Ascending aorta (tissue), 2 donors: ENCODE results near the gene SCGB1C2. TPM values are rescaled to one million over a fixed set of nuclear protein-coding genes. Genes with fewer than 3 reads are reported as not detected.

Experiments
- DNase-seq, 2 donors: peaks; one replicate each; pipeline ENCODE4 v3.0.0-alpha.2; 2019; ENCODE audit warnings: low spot score in 2 of 2
- H3K27ac ChIP-seq, 2 donors: fragments of 200-600 bp; sonication (generic); one replicate each; pipeline ENCODE4 v1.5.1; 2016 to 2017; ENCODE audit warnings: mild to moderate bottlenecking in 1 of 2
- H3K27me3 ChIP-seq: fragments of 200-600 bp; sonication (generic); one replicate; pipeline ENCODE4 v1.5.1; 2017
- H3K36me3 ChIP-seq, 2 donors: fragments of 200-600 bp; sonication (generic); one replicate each; pipeline ENCODE4 v1.5.1; 2016
- H3K4me1 ChIP-seq, 2 donors: fragments of 200-600 bp; sonication (generic); one replicate each; pipeline ENCODE4 v1.5.1; 2016 to 2017; ENCODE audit warnings: mild to moderate bottlenecking in 1 of 2
- H3K4me3 ChIP-seq, 2 donors: fragments of 200-600 bp; sonication (generic); one replicate each; pipeline ENCODE4 v1.5.1; 2016 to 2017; ENCODE audit warnings: mild to moderate bottlenecking in 1 of 2
- H3K9me3 ChIP-seq, 2 donors: fragments of 200-600 bp; sonication (generic); one replicate each; pipeline ENCODE4 v1.5.1; 2016
- CTCF ChIP-seq, 3 experiments: fragments of 200-600 bp in 2 of 3; fragments of 450-650 bp in 1 of 3; sonication (generic) in 2 of 3; IDR thresholded peaks; one replicate each; pipeline ENCODE4 v1.5.1; 2016 to 2019; ENCODE audit warnings: antibody characterized with exemption in 3 of 3, mild to moderate bottlenecking in 1 of 3, moderate library complexity in 1 of 3
- intact Hi-C: fragments of 100-400 bp; cut with DNase I; formaldehyde crosslinking; loops from one replicate; pipeline ENCODE4 v1.15.1; 2023
- total RNA-seq: library from RNA; depleted of rRNA; stranded (reverse); fragments of >200 nt; gene quantifications from one replicate; pipeline ENCODE4 v1.1.0, GENCODE V29; 2016

Gene SCGB1C2
- total RNA-seq, 1 donor from 2014 or later = not detected

- DNase-seq = peak in 1 of 2 donors; percentile 56
- intact Hi-C loops = loop anchor here (2.0 to 5.0 kb wide), 2 partner anchors 245 to 559 kb away; no protein-coding TSS in a partner anchor
- TF ChIP-seq CTCF (IDR thresholded peaks at IDR 0.05) = no peak
Observed at GRCh38 chr17:142102-142661, 4.8 kb downstream of the SCGB1C2 start.

DNA sequence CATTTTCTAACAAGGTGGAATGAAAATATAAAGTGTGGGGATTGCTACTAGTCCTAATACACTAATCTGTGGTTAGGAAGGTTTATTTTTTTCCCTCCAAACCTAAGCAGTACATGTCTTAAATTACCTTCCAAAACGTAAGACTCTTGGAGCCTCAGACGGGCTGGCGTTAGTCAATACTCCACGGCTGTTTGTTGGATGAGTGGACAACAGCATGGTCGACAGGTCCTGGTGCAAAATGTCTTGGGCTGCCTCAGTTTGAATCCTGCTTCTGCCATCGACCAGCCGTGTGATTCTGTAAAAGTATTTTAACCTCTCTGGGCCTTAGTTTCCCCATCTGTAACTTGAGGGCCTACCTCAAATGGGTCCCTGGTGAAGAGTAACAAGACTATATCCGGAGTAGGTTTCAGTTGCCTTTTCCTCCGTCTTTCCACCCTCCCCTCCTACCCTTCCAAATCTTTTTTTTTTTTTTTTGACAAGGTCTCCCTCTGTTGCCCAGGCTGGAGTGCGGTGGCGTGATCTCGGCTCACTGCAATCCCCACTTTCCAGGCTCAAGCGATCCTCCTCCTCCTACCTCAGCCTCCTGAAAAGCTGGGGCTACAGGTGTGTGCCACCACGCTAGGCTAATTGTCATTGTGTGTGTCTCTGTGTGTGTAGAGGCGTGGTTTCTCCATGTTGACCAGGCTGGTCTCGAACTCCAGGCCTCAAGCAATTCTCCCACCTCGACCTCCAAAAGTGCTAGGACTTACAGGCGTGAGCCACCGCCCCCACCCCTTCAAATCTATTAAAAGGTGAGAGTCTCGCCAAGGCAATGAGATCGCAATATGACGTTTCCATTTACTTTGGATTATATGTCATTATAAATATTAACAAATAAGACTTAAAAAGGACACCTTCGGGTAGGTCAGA lies 5.8 kb downstream of the SCGB1C2 start:
- Histone ChIP-seq H3K4me1 (no peaks in the 10 kb centered on the region), H3K27me3 (no peaks in the 10 kb centered on the region), H3K9me3 (no peaks in the 10 kb centered on the region), H3K36me3 (no peaks in the 10 kb centered on the region), H3K27ac (no peak overlapping the region), H3K4me3 (no peak overlapping the region)
- no peak for TF ChIP-seq CTCF (IDR thresholded peaks at IDR 0.05)
- DNase-seq = peak in 1 of 2 donors; percentile 57
- intact Hi-C loops = loop anchor here (2.0 to 5.0 kb wide), 2 partner anchors 244 to 558 kb away; no protein-coding TSS in a partner anchor

More at GRCh38 chr17:142102-142661, 4.8 kb downstream of the SCGB1C2 start:
- H3K4me3 ChIP-seq = no peak overlapping the region
- H3K27me3 ChIP-seq = no peaks in the 10 kb centered on the region
- no peaks in the 10 kb centered on the region for H3K36me3 ChIP-seq
- no peak overlapping the region for H3K27ac ChIP-seq
- no peaks in the 10 kb centered on the region for H3K4me1 ChIP-seq
- no peaks in the 10 kb centered on the region for H3K9me3 ChIP-seq

DNA sequence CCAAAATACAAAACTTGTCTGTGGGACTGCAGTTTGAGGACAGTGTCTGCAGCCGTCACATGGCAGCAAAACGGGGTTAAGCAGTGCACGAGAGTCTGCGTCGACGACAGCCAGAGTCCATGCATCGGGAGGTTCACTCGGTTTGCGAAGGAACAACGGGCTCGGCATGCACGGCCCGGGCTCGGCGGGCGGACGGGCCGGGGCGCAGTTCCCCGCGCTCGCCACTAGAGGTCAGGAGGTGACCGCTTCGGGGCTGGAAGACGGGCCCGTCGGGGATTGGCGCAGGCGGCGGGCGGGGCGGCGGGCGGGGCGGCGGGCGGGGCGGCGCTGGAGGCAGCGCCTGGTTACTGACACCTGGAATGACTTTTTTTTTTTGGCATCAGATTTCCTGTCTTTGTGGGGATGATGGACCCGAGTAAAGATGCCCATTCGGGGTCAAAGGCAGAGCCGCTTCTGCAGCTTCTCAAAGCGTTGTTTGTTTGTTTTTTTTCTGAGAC lies 6.5 kb downstream of the SCGB1C2 start:
- Histone ChIP-seq H3K36me3 (no peaks in the 10 kb centered on the region), H3K9me3 (no peaks in the 10 kb centered on the region), H3K4me1 (no peaks in the 10 kb centered on the region), H3K4me3 (no peak overlapping the region), H3K27ac (no peak overlapping the region), H3K27me3 (no peaks in the 10 kb centered on the region)
- intact Hi-C loops = loop anchor here (2.0 to 5.0 kb wide), 2 partner anchors 243 to 557 kb away; no protein-coding TSS in a partner anchor
- TF ChIP-seq CTCF (IDR thresholded peaks at IDR 0.05) = peak; percentile 84 to 90 (median 84)
- peak in 1 of 2 donors; percentile 82 for DNase-seq

DNA sequence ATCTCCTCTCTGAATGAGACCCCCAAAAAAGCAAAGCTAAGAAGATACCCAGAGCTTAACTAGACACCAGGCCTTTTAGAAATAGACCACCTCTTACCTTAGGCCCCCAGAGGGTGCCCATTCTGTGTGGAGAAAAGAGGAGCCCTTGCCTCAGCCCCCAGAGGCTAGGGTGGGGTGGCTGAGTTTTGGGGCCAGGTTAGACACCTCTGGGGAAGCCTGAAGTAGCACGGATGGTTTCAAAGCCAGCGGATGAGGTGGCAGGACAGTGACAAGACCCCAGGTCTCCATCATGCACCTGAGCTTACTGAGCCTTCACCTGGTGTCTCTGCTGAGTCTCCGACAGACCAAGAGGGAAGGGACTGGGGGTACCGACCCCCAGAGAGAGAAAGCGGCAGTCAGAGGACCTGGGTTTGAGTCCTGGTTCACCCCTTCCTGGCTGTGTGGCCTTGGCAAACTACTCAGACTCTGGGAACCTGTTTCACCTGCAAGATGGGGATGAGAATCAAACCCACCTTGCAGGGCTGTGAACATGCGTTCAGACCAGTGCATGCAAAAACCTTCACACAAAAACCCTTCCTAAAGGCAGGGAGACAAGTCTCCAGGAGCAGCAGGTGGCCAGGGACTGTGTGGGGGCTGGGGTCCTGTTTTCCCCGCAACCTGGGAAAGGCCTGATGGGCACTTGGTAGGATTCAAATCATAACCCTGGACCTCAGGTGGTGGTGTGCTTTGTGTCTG lies 7.7 kb downstream of the SCGB1C2 start:
- DNase-seq = peak in 1 of 2 donors; percentile 52
- no peak overlapping the region for H3K27ac ChIP-seq
- no peaks in the 10 kb centered on the region for H3K36me3 ChIP-seq
- no peak for TF ChIP-seq CTCF (IDR thresholded peaks at IDR 0.05)
- H3K4me1 ChIP-seq = no peaks in the 10 kb centered on the region
- H3K9me3 ChIP-seq = no peaks in the 10 kb centered on the region
- intact Hi-C loops = loop anchor here (5.0 kb wide), 1 partner anchor 242 kb away; no protein-coding TSS in a partner anchor
- H3K4me3 ChIP-seq = no peak overlapping the region
- no peaks in the 10 kb centered on the region for H3K27me3 ChIP-seq
